Measurements from ENCODE around the gene NRXN3. TPM values are rescaled to one million over a fixed set of nuclear protein-coding genes. Genes with fewer than 3 reads are reported as not detected.
"Not testable (repeated sequence)": the region's sequence is repeated elsewhere in the genome, so short reads cannot be mapped to it uniquely, and the experiment has no call there.

Gene NRXN3
- total RNA-seq, 1 donor from 2014 or later: 5.9 TPM

DNA sequence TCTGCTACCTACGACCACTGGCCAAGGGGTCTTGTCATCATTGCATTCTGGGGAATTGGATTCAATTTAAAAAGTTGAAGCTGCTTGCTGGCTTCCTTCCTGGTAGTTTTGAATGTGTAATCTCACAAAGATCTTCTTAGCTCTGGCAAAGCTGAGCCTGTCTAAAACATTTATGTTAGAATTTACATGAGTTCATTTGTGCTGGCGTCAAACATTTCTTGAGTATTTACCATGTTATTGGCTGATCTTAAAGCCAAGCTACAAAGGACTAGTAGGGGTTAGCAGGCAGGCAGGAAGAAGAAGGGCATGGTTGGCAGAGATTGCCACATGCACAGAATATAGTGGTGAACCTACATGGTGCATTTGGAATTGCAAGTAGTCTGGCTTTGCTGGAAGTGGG is 1596.3 kb downstream of the NRXN3 start:
- TF ChIP-seq, protein P1, sequence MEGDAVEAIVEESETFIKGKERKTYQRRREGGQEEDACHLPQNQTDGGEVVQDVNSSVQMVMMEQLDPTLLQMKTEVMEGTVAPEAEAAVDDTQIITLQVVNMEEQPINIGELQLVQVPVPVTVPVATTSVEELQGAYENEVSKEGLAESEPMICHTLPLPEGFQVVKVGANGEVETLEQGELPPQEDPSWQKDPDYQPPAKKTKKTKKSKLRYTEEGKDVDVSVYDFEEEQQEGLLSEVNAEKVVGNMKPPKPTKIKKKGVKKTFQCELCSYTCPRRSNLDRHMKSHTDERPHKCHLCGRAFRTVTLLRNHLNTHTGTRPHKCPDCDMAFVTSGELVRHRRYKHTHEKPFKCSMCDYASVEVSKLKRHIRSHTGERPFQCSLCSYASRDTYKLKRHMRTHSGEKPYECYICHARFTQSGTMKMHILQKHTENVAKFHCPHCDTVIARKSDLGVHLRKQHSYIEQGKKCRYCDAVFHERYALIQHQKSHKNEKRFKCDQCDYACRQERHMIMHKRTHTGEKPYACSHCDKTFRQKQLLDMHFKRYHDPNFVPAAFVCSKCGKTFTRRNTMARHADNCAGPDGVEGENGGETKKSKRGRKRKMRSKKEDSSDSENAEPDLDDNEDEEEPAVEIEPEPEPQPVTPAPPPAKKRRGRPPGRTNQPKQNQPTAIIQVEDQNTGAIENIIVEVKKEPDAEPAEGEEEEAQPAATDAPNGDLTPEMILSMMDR (IDR thresholded peaks at IDR 0.05): no peak
- TF ChIP-seq EZH2phosphoT487 (IDR thresholded peaks at IDR 0.05) (no peak), EZH2 (IDR thresholded peaks at IDR 0.05) (no peak)
- H3K79me2 ChIP-seq (ENCODE audit: low read depth): no peaks in the 10 kb centered on the region

DNA sequence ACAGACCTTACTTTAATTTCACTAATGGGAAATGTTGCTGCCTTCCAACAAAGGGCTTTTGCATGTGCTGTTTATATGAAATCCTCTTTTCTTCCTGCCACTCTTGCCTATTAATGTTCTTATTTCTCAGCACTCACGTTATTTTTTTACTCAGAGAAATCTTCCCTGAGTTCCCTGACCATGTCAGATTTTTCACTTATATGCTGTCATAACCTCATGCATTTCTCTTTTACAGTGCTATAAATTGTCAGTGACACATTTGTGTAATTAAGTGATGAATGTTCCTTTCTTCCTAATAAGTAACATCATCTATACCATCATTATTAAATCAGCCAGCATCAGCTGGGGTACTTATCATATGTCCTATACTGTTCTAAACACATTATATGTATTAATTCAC is 1597.1 kb downstream of the NRXN3 start:
- Histone ChIP-seq H3K27ac (no peak overlapping the region), H3K4me1 (no peaks in the 10 kb centered on the region), H3F3A (ENCODE audit: low read depth) (no peaks in the 10 kb centered on the region), H3K27me3 (no peaks in the 10 kb centered on the region), H3K36me3 (no peaks in the 10 kb centered on the region), H3K4me3 (no peak overlapping the region), H3K4me2 (no peak overlapping the region), H3K9ac (no peak overlapping the region), H3K9me3 (ENCODE audit: low read depth) (no peaks in the 10 kb centered on the region), H2AFZ (replicated peaks) (no peak overlapping the region), H3K79me2 (ENCODE audit: low read depth) (no peaks in the 10 kb centered on the region), H4K20me1 (ENCODE audit: low read depth) (no peaks in the 10 kb centered on the region)
- Mint-ChIP-seq H3K27me3 (ENCODE audit: insufficient read depth, low read depth) (peaks cover 3% of the 10 kb centered on the region), H3K9me3 (peaks cover 16% of the 10 kb centered on the region), H3K4me1 (no peaks in the 10 kb centered on the region), H3K4me3 (no peak overlapping the region), H3K36me3 (peaks cover 6% of the 10 kb centered on the region), H3K27ac (no peak overlapping the region)
- TF ChIP-seq, protein P1 (IDR thresholded peaks at IDR 0.05): no peak
- TF ChIP-seq EZH2 (IDR thresholded peaks at IDR 0.05) (no peak), EZH2phosphoT487 (IDR thresholded peaks at IDR 0.05) (no peak)
- DNase-seq (ENCODE audit: low spot score): no peak

More for the DNA sequence above, 1596.3 kb downstream of the NRXN3 start:
- H3K36me3 ChIP-seq: no peaks in the 10 kb centered on the region
- no peak overlapping the region for H3K4me2 ChIP-seq
- no peak overlapping the region for H3K4me3 ChIP-seq
- no peak for DNase-seq (ENCODE audit: low spot score)
- H3K27me3 Mint-ChIP-seq (ENCODE audit: insufficient read depth, low read depth): peaks cover 3% of the 10 kb centered on the region
- no peak overlapping the region for H3K27ac Mint-ChIP-seq
- H3F3A ChIP-seq (ENCODE audit: low read depth): no peaks in the 10 kb centered on the region
- peaks cover 6% of the 10 kb centered on the region for H3K36me3 Mint-ChIP-seq
- no peaks in the 10 kb centered on the region for H3K9me3 ChIP-seq (ENCODE audit: low read depth)
- H3K4me1 ChIP-seq: no peaks in the 10 kb centered on the region
- no peaks in the 10 kb centered on the region for H3K27me3 ChIP-seq
- H3K4me3 Mint-ChIP-seq: no peak overlapping the region
- H3K4me1 Mint-ChIP-seq: no peaks in the 10 kb centered on the region
- peaks cover 16% of the 10 kb centered on the region for H3K9me3 Mint-ChIP-seq
- no peaks in the 10 kb centered on the region for H4K20me1 ChIP-seq (ENCODE audit: low read depth)
- no peak overlapping the region for H3K27ac ChIP-seq
- H2AFZ ChIP-seq (replicated peaks): no peak overlapping the region
- no peak overlapping the region for H3K9ac ChIP-seq

DNA sequence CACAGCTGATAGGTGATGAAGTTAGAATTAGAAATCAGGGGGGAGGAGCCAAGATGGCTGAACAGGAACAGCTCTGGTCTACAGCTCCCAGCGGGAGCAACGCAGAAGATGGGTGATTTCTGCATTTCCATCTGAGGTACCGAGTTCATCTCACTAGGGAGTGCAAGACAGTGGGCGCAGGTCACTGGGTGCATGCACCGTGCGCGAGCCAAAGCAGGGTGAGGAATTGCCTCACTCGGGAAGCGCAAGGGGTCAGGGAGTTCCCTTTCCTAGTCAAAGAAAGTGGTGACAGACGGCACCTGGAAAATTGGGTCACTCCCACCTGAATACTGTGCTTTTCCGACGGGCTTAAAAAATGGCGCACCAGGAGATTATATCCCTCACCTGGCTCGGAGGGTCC is 1597.5 kb downstream of the NRXN3 start:
- H3K27ac ChIP-seq; H3K79me2 ChIP-seq (ENCODE audit: low read depth); H3K4me2 ChIP-seq; DNase-seq (ENCODE audit: low spot score); H3F3A ChIP-seq (ENCODE audit: low read depth); H3K36me3 ChIP-seq; H3K27me3 Mint-ChIP-seq (ENCODE audit: insufficient read depth, low read depth); H3K9ac ChIP-seq; H3K27ac Mint-ChIP-seq; H3K4me3 Mint-ChIP-seq; H3K36me3 Mint-ChIP-seq; H3K27me3 ChIP-seq; H3K4me3 ChIP-seq; H2AFZ ChIP-seq (replicated peaks); H3K4me1 Mint-ChIP-seq; H3K9me3 ChIP-seq (ENCODE audit: low read depth); H3K4me1 ChIP-seq; H4K20me1 ChIP-seq (ENCODE audit: low read depth): not testable (repeated sequence)
- H3K9me3 Mint-ChIP-seq: peaks cover 16% of the 10 kb centered on the region

DNA sequence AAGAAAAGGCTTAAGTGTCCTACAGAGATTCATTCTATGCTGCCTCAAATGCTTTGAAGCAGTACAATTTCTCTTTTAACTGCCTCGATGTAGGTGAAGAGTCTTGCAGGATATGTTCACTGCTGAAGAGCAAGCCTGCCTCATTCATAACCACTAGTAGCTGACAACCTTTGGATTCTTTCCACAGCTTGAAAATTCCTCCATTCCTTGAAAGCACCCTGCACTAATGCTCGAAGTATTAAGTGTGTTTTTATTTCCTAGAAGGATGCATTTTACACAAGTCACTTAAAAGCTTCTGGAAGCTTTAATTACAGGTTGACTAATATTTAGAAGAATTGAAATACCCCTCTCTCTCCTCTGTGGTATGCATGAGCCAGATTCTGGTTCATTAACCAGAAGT is 1611.7 kb downstream of the NRXN3 start:
- Histone ChIP-seq H3K4me3 (no peak overlapping the region), H3F3A (ENCODE audit: low read depth) (no peaks in the 10 kb centered on the region), H3K36me3 (no peaks in the 10 kb centered on the region), H3K9ac (no peak overlapping the region), H4K20me1 (ENCODE audit: low read depth) (no peaks in the 10 kb centered on the region), H3K79me2 (ENCODE audit: low read depth) (no peaks in the 10 kb centered on the region), H3K4me1 (peaks cover 19% of the 10 kb centered on the region), H3K4me2 (no peak overlapping the region), H2AFZ (replicated peaks) (no peak overlapping the region), H3K27me3 (no peaks in the 10 kb centered on the region), H3K9me3 (ENCODE audit: low read depth) (no peaks in the 10 kb centered on the region), H3K27ac (no peak overlapping the region)
- Mint-ChIP-seq H3K9me3 (peaks cover 2% of the 10 kb centered on the region), H3K36me3 (no peaks in the 10 kb centered on the region), H3K4me1 (no peaks in the 10 kb centered on the region), H3K27me3 (ENCODE audit: insufficient read depth, low read depth) (peaks cover 2% of the 10 kb centered on the region), H3K27ac (no peak overlapping the region), H3K4me3 (no peak overlapping the region)
- TF ChIP-seq, protein P1 (IDR thresholded peaks at IDR 0.05): no peak
- TF ChIP-seq EZH2phosphoT487 (IDR thresholded peaks at IDR 0.05) (no peak), EZH2 (IDR thresholded peaks at IDR 0.05) (no peak)
- no peak for DNase-seq (ENCODE audit: low spot score)
